NOMO-1 treated with DMSO at 0.1 percent for 48 hours (cell line): ENCODE results near the gene TRAK1.

Source experiments
- DNase-seq: peaks from one replicate; lab custom pipeline; 2025; ENCODE audit not compliant: unreplicated experiment; lab: John Stamatoyannopoulos, UW

Gene TRAK1

DNA sequence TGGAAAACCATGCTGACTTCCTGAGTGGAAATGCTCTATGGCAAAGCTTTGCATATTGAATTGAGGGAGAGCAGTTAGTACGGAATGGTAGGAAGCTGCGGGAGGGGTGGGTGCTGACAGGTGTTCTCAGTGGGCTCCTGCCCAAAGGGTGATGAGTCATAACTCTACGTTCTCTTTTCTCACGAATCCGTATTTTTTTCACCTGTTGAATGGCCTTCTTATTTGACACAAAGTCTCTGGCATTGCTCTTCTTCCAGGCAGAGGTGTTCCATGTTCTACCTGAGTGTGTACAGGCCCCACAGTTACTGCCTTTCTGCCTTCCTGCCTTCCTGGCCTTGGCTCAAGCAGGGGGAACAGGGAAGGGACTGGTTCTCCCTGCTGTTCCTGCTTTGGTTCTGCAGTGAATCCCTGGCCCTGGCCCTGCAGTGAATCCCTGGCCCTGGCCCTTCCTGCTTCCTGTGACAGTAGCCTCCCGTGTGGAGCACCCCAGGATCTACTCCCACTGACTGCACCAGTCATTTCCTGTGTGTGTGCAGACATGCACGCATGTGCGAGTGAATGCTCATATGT, 31.9 kb downstream of the TRAK1 start:
- no peak for DNase-seq

DNA sequence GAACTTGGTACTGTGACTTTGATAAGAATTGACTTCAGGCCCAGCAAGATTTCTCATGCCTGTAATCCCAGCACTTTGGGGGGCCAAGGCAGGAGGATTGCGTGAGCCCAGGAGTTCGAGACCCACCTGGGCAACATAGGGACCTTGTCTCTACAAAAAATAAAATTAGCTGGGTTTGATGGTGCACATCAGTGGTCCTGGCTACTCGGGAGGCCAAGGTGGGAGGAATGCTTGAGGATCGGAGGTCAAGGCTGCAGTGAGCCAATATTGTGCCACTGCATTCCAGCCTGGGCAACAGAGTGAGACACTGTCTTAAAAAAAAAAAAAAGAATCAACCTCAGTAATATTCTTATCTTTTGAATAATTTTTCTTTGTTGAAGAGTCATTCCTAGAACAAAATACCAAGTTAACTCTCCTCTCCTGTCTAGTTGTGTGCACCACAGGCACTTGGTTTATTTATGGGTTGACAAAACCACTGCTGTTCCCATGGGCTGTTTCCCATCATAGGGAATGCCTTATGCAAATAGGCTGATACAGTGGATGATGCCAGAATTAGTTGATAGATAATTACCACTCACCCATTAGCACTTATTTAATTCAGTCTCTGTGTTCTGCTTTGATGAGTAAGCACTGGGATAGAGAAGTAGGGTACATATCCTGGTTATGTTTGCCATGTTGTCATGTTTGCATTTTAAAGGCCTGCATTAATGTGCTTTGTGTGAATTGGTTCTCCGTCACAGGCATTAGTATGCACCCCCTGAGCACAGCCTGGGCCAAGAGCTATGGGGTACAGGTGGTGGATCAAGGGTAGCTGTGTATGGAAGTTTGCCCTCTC, 32.9 kb downstream of the TRAK1 start:
- DNase-seq = no peak

DNA sequence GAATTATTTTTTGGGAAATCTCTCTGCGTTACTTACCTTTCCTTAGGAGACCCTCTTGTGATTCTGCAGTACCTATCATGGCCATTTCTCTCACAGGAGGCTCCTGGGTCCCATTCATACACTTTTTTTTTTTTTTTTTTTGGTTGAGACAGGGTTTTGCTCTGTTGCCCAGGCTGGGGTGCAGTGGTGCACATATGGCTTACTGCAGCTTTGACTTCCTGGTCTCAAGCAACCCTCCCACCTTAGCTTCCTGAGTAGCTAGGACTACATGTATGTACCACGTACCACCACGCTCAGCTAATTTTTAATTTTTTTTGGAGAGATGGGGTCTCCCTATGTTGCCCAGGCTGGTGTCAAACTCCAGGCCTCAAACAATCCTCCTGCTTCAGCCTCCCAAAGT, 36.1 kb downstream of the TRAK1 start:
- DNase-seq = no peak

DNA sequence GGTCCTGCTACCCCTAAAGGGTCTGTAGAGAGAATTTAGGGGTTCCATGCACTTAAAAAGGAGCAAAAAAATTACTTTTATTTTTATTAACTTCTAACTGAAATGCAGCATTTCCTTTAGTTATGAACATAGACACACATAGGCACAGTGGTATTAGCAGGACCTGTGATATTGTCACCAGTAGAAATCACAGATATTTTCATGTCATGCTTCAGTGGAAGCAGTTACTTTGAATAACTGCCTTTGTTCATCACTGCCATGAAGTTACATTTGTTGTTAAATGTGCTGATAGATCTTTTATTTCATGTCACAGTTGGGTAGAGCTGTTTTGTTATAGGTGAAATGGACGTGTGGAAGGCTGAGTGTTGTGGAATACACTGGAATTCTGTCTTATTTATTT, 37.4 kb downstream of the TRAK1 start:
- DNase-seq = no peak

DNA sequence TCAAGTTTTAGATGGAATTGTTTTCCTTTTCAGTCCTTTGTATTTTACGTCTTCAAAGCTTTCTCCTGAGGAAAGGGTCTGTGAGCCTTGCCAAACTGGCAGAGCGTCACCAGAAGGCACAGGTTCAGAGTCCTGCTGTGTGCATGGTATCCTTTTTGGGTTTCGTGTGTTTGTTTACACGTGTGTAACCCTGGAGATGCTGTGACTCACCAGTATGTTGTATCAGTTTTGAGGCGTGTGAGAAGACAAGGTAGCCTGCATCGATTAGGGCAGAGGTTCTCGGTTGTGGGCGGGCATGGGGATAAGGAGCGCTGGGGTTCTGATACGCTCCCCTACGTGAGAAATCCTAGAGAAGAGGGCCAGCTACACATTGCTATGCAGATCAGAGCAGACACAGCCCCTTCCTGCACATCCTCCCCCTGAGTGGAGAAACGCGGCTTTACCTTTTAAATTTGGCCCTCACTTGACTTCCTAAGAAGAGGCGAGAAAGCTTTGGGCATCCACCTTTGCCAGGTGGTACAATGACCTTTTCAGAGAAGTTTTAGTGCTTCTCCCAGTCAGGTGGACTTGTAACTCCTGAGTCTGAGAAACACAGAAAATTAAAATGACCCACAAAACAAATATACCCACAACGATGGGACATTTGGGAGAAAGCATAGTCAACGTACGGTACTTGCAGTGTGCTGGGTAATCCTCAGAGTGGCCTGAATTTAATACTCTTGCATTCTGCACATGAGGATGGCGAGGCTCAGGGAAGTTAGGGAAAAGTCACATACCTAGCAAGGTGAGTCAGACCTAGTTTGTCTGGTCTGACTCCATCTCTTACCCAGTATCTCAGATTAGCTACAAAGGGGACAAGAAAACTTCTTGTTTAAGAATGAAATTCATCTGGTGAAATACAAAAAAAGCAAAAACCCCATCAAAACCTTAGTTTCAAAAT, 38.1 kb downstream of the TRAK1 start:
- no peak for DNase-seq

DNA sequence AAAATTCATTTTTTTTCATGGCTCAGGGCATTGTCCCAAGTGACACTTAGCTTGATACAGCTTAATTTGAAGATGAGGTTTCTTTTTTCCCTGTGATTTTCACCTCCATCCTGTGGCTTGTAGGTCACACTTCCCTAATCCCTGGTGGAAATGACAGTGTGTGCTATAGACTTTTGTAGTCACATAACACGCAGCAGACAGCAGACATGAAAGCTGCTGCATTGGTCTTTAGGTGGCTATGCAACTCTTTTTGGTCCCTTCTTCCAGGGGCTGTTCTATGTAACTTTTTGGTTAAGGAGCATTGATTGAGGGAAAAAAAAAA, 38.8 kb downstream of the TRAK1 start:
- DNase-seq = no peak

DNA sequence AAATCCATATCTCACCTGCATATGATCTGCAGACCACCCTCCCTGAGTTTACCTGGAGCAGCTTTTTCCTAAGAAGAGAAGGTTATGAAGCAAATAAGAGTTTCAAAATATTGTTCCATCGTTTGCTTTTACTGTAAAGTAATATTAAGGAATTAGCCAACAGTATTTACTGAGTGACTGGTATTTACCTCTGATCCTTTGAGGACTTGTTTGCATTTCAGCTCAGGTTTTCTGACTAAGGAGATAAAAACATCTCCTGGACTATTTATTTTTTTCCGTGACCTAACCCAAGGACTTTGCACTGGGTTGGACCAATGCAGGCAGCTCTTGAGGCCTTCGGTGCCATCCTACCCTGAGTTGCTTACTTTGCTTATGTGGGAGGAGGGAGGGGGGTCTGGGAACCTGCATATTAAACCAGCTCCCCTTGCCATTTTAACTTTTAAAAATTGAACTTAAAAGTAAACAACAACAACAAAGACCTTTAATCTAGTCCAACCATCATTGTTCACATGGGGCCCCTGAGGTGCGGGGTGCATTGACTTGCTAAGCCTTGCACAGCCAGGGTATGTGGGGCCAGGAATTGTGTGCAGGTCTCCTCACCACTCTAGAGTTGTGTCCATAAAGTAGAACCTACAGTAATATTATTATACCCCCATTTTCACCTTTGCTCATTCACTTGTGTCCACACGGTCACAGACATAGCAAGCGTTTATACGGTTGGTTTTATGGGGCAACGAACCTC, 39.3 kb downstream of the TRAK1 start:
- no peak for DNase-seq

DNA sequence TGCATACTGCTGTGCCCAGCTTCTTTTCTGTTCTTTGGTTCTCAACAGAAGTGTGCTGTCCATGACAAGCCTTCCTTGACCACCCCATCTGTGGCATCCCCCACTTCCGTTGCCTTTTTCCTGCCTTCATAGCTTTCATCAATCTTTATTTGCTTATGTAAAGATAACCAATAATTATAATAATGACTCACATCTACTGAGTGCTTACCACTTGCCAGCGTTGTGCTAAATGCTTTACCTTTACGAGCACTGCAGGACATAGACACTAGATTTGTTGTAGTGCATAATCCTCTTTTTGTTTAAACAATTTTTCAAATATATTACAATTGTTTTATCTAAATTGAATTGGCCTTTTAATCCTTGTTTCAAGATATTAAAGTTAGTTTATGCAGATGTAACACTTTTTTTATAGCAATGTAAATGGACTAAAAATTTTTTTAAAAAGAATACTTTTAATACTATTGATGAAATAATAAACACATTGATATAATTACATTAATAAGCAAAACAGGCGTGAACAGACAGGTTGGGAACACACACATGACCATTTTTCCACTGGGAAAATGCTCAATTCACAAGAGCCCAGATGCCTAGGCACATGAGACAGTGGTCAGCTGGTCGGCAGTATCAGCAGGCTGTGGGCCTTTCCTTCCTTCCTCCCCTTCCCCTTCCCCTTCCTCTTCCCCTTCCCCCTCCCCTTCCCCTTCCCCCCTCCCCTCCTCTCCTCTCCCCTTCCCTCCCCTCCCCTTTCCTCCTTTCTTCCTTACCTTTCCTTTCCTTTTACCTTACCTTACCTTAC, 42.5 kb downstream of the TRAK1 start:
- no peak for DNase-seq

DNA sequence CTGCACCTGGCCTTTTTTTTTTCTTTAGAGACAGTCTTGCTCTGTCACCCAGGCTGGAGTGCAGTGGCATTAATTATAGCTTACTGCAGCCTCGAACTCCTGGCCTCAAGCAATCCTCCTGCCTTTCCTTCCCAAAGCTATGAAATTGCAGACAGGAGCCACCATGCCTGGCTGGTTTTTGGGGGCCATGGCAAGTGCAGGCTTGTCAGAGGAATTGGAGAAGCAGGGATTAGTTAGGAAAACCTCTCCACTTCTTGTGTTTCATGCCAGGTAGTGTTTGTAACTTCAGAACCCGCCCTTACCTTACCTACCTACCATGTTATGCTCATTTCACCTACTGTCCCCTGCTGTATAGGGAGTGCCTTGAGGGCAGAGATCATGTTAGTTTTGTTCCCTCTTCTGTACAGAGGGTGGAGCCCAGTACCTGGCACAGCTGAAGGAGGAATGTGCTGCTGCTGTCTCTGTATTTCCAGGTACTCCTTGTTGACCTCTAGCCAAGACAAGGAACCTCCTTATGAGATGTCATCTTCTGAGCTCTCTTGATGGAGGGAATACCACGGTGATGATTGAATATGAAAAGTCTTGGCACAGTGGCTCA, 43.8 kb downstream of the TRAK1 start:
- DNase-seq = no peak

DNA sequence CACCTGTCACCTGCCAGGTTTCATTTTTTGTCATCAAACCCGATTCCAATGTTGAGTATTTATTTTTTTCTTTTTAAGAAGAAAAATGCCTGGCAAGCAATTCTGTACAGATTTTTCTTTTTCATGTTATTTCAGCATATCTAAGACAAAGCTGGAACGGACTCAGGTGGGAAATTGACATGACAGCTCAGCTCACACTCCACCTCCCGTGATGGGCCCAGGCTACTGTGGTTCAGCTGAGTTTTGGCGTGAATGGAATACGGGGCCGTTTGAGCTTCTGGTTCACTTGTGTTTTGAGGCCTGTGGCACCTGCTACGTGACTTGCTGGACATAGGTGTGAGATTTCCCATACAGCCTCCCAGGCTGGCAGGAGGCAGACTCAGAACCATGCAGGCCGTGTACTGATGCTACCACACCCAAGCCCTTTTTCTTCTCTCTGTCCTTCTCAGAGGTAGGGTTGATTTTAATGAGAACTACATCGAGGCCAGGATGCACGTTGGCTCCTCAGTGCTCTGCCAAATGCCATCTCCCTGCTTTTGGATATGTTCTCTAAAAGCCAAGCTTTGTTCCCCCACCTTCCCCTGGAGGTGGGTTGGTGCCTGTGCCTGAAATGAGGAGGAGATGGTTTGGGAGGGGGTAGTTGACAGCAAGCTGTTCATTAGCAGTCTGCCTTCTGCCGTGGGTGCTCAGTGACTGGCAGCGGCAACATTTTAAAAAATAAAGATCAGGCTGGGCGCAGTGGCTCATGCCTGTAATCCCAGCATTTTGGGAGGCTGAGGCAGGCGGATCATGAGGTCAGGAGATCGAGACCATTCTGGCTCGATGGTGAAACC, 48.7 kb downstream of the TRAK1 start:
- no peak for DNase-seq

DNA sequence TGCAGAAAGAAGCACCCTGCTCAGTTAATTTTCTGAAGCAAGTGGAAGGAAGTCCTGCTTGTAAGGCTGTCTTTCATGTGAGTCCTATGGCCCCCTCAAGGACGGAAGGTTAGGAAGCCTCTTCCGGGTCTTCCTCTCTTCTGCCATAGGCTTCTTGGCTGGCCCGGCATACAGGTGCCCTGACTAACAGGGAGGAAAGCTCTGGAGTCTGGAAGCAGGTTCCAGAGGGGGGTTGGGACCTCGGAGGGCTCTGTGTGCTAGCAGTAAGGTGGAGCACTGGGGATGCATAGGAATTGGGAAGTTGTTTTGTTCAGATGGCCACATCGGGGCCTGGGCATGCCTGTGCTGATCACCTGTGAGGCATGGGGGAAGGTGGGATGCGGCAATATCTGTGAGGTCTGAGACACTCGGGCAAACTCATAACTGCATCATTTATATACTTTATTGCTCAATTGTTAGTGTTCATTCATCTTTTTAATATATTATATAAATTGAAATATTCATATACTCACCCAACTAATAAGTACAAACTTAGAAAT, 49.6 kb downstream of the TRAK1 start:
- DNase-seq = no peak

DNA sequence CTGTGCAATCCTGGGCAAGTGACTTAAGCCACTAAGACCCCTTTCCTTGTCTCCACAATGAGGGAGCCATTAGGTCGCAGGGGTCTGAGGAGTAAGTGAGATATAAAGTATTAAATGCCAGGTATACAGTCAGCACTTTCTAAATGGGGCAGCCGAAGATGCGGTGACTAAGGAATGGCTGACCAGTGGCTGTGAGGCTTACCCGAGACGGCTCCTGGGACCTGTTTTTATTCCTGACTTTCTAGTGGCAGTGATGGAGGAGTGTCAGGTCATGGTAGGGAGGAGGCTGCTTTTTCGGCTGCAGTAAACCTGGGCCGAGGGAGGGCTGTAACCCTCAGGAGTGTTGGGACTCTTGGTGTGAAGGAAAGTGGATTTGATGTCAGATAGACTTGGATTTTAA, 52.3 kb downstream of the TRAK1 start:
- no peak for DNase-seq

DNA sequence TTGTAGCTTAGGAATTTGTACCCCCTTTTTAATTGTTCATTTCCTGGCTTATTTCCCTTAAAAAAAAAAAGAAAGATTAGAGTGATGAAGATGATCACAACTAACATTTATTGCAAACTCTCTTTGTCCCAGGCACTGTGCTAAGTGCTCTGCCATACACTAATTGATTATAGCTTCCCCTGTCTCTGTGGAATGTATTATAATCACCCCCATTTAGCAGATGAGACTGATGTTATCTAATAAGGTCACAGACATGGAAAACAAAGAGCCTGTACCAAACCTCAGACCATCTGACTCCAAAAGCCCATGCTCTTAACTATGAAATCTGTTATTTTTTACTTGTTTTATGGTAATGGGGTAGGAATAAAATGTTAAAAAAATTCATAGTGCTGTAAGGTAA, 53.1 kb downstream of the TRAK1 start:
- no peak for DNase-seq

DNA sequence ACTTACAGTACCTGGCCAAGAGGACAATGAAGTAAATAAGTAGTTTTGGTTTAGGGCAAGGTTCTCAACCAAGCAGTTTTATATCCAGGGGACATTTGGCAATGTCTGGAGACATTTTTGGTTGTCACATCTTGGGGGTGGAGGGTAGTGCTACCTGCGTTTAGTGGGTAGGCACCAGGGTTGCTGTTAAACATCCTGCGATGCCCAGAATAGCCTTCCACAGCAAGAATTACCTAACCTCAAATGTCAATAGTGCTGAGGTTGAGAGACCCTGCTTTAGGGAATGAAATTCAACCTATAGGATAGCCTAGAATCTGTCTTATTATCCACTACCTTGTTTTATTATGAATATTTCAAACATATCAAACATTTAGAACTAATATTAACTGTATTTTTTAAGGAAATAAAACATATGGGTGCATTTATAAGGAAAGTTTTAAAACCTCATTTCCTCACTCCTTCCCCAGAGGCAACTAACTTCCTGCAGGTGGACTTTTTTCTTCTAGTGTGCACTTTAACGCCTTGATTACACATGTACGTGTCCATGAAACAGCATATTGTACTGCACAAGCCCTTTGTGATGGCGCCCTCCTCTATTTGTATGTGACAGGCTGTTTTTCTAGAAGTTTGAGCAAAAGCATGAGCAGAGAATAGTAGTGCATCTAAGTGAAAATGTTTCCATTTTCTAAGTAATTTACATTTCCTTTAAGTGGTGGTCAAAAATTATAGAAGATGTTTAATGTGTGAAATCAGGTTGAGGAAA, 57.1 kb downstream of the TRAK1 start:
- no peak for DNase-seq

DNA sequence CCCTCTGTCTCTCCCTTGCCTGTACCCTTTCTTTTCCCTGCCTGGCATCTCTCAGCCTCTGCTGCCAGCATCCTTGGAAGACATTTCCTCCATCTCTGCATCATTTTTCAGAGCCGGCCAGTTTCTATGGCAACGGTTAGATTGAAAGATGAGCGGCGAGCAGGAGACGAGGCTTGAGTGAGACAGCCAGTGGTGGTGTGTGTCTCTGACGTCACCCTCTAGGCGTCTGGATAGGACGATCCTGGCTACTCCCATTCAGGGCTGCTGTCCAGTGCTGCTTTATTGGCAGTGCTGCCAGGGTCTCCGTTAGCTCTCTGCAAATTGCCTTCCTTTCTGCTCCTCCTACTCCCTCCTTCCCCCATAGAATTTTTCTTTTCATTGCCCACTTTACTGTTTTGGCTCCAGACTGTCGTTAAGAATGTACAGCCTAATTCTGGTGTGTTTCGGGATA, 57.9 kb downstream of the TRAK1 start:
- DNase-seq = no peak

DNA sequence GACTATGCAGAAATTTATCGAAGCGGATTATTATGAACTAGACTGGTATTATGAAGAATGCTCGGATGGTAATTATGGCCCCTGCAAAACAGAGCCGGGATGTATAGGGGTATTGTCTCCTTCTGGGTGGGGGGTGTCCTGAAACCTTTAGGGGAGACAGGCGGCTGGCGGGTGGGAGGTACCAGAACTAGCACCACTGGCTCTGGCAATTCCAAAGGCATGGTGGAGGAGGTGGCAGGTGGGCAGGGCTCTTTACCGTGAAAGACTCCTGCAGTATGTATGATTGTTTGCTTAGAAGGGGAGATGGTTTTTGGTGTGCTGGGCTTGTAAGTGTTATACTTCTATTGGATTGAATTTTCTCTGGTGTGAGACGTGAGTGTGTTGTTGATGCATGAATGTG, 58.4 kb downstream of the TRAK1 start:
- no peak for DNase-seq

DNA sequence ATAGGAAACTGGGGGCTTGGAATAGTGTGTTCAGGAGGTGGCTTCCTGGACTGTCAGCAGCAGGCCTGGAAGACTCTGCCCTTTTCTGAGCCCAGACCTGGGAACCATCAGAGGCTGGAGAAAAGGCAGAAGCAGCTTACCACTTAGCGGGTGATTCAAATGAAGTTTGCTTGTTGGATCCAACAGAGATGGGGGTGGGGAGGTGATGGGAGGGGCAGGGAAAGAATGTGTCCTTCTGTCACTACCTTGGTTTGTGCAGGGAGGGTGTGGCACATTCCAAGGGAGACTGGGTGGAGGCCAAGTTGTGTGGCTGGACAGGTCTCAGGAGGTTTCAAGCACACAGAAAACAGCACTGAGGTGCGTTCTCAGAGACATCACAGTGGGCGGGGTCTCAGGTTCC, 58.8 kb downstream of the TRAK1 start:
- DNase-seq = no peak

DNA sequence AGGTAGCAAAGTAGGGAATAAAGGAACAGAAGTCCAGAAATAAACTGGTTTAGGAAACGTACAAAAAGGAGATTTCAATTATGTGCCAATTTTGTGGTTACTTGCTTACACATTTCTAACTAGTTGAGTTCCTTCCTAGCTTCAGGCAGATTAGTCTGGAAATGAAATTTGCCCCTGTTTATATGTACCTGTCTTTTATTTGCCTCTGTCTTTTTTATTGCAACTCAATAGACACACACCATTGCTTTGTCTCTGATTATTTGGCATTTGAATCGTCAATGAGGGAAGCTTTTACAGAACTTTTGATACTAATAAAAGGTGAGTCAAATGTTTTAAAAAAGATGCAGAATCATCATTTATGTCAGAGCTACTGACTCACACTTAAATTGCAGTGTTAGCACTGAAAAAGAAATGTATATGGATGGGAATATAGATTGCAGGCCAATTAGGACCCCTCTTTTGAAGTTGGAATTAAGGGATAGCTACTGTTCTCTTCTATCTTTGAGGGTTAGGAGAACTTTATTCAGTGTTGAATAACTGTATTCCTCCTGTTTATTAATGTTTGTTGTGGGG, 60.5 kb downstream of the TRAK1 start:
- no peak for DNase-seq
